Sigmoid colon (tissue), 4 donors: Measurements from ENCODE around the gene SMTNL1.

Source experiments
- EP300 ChIP-seq, 4 donors: sonication (generic); formaldehyde crosslinking; IDR thresholded peaks; one replicate each; pipeline ENCODE4 v1.6.1; 2017; ENCODE audit warnings: antibody characterized with exemption in 4 of 4
- POLR2AphosphoS5 ChIP-seq, 4 donors: sonication (generic); formaldehyde crosslinking; IDR thresholded peaks; one replicate each; pipeline ENCODE4 v1.6.1; 2017; ENCODE audit warnings: antibody characterized with exemption in 4 of 4
- TF ChIP-seq, protein P1 (sequence below), 4 experiments: fragments of 450-650 bp in 3 of 4; fragments of 200-600 bp in 1 of 4; IDR thresholded peaks; one replicate each; pipeline ENCODE4 v1.5.1; 2016 to 2019; ENCODE audit warnings: antibody characterized with exemption in 4 of 4, mild to moderate bottlenecking in 3 of 4, moderate library complexity in 2 of 4

GRCh38 chr11:57544566-57544965 is 7.2 kb downstream of the SMTNL1 start:
- TF ChIP-seq, protein P1, sequence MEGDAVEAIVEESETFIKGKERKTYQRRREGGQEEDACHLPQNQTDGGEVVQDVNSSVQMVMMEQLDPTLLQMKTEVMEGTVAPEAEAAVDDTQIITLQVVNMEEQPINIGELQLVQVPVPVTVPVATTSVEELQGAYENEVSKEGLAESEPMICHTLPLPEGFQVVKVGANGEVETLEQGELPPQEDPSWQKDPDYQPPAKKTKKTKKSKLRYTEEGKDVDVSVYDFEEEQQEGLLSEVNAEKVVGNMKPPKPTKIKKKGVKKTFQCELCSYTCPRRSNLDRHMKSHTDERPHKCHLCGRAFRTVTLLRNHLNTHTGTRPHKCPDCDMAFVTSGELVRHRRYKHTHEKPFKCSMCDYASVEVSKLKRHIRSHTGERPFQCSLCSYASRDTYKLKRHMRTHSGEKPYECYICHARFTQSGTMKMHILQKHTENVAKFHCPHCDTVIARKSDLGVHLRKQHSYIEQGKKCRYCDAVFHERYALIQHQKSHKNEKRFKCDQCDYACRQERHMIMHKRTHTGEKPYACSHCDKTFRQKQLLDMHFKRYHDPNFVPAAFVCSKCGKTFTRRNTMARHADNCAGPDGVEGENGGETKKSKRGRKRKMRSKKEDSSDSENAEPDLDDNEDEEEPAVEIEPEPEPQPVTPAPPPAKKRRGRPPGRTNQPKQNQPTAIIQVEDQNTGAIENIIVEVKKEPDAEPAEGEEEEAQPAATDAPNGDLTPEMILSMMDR (IDR thresholded peaks at IDR 0.05), result no peak
- TF ChIP-seq POLR2AphosphoS5 (IDR thresholded peaks at IDR 0.05) (no peak), EP300 (IDR thresholded peaks at IDR 0.05) (no peak)
